GM12878 (cell line): Measurements from ENCODE around the gene MVB12B. TPM values are rescaled to one million over a fixed set of nuclear protein-coding genes. Genes with fewer than 3 reads are reported as not detected.

ENCODE experiments used
- ATAC-seq: fragments of 200-7000 bp; cut with Tn5 transposase; 3 replicates; pipeline ENCODE4 v1.9.1; 2020; ENCODE audit warnings: mild to moderate bottlenecking, moderate library complexity
- BruUV-seq: library from RNA; stranded (reverse); fragments of 400-500 nt; replicated peaks from 2 replicates; lab custom pipeline; 2021; lab: Mats Ljungman, UMichigan
- CTCF ChIA-PET: fragments of 300-600 bp; sonication (Branson Sonifier 250); formaldehyde crosslinking; extraction: SDS; loops from one replicate; lab custom pipeline; 2021; ENCODE audit warnings: inconsistent platforms; lab: Yijun Ruan, JAX
- POLR2A ChIA-PET: fragments of 350-600 bp; formaldehyde crosslinking; extraction: SDS; loops from one replicate; lab custom pipeline; 2021; ENCODE audit warnings: inconsistent platforms; lab: Charles Lee
- RAD21 ChIA-PET: fragments of 300-600 bp; sonication (Branson Sonifier 250); formaldehyde crosslinking; loops from one replicate; lab custom pipeline; 2023; ENCODE audit warnings: antibody characterized with exemption; ENCODE audit not compliant: unreplicated experiment; lab: Charles Lee
- SMC1A ChIA-PET: fragments of 300-600 bp; sonication (Branson Sonifier 250); formaldehyde crosslinking; loops from one replicate; lab custom pipeline; 2023; ENCODE audit not compliant: unreplicated experiment, uncharacterized antibody; lab: Charles Lee
- DNase-seq: peaks from one replicate; pipeline ENCODE4 v3.0.0-alpha.2; 2011; ENCODE audit warnings: low read depth, low spot score
- FAIRE-seq: peaks from 3 replicates; lab custom pipeline; 2011; peaks lifted over from hg19 to GRCh38; lab: Jason Lieb, UNC
- H2AFZ ChIP-seq: 2 replicates; pipeline ENCODE4 v1.6.0; 2011; ENCODE audit warnings: low read depth, low read length, control low read depth; ENCODE audit not compliant: control insufficient read depth
- H3K27ac ChIP-seq: 2 replicates; pipeline ENCODE4 v1.5.1; 2011; ENCODE audit warnings: control low read depth; ENCODE audit not compliant: control insufficient read depth, insufficient read depth
- H3K27me3 ChIP-seq, 2 experiments: replicated peaks in 1 of 2; 2 replicates each; pipeline versions ENCODE4 v1.6.0 to v1.6.1; 2011; ENCODE audit warnings: low read length in 1 of 2; ENCODE audit not compliant: control insufficient read depth in 2 of 2, insufficient read depth in 2 of 2
- H3K36me3 ChIP-seq, 2 experiments: 2 replicates each; pipeline ENCODE4 v1.5.1; 2011; ENCODE audit warnings: low read length in 1 of 2; ENCODE audit not compliant: control insufficient read depth in 2 of 2, insufficient read depth in 2 of 2
- H3K4me1 ChIP-seq: 2 replicates; pipeline ENCODE4 v1.6.1; 2011; ENCODE audit warnings: mild to moderate bottlenecking, low read length, moderate library complexity, mixed read lengths; ENCODE audit not compliant: control insufficient read depth, insufficient read depth
- H3K4me2 ChIP-seq: 2 replicates; pipeline ENCODE4 v1.6.0; 2011; ENCODE audit warnings: control low read depth; ENCODE audit not compliant: control insufficient read depth, insufficient read depth
- H3K4me3 ChIP-seq: fragments of 200-600 bp; sonication (generic); 2 replicates; pipeline ENCODE4 v1.5.1; 2016
- H3K79me2 ChIP-seq: 2 replicates; pipeline ENCODE4 v1.6.0; 2011; ENCODE audit warnings: low read length; ENCODE audit not compliant: control insufficient read depth, insufficient read depth
- H3K9ac ChIP-seq: 2 replicates; pipeline ENCODE4 v1.8.0; 2011; ENCODE audit warnings: low read length, control low read depth, mixed read lengths; ENCODE audit not compliant: control insufficient read depth, insufficient read depth
- H3K9me3 ChIP-seq: replicated peaks from 3 replicates; pipeline ENCODE4 v1.5.1; 2011; ENCODE audit warnings: mild to moderate bottlenecking, low read length; ENCODE audit not compliant: control insufficient read depth, insufficient read depth
- H4K20me1 ChIP-seq: 2 replicates; pipeline ENCODE4 v1.6.0; 2011; ENCODE audit not compliant: control insufficient read depth, insufficient read depth
- IRF3 ChIP-seq: fragments of 450-650 bp; IDR thresholded peaks from 2 replicates; pipeline ENCODE4 v1.6.1; 2014; ENCODE audit warnings: mild to moderate bottlenecking
- JUND ChIP-seq: IDR thresholded peaks from 2 replicates; pipeline ENCODE4 v1.6.1; 2012; ENCODE audit warnings: low read depth, mild to moderate bottlenecking, low read length, improper control_type of control experiment, moderate library complexity
- NKRF ChIP-seq: fragments of 450-650 bp; conservative IDR thresholded peaks from 2 replicates; pipeline ENCODE4 v1.6.1; 2017; ENCODE audit warnings: mild to moderate bottlenecking, moderate library complexity
- USF1 ChIP-seq: IDR thresholded peaks from 2 replicates; pipeline ENCODE4 v1.6.1; 2011; ENCODE audit warnings: borderline replicate concordance, low read depth, mild to moderate bottlenecking, moderate library complexity, mixed read lengths, low read length; ENCODE audit not compliant: insufficient read depth; ENCODE audit errors: extremely low read length
- WGBS: methylation state at CpG from one replicate; pipeline ENCODE4 v1.1.6; 2016; ENCODE audit warnings: low lambda C conversion rate; ENCODE audit not compliant: insufficient replicate concordance, insufficient coverage; ENCODE audit errors: missing lambda C conversion rate; 5-methylcytosine and 5-hydroxymethylcytosine counted together
- in situ Hi-C: fragments of 300-500 bp; cut with MboI; formaldehyde crosslinking; loops from 9 replicates; pipeline ENCODE4 v1.14.3; 2018; ENCODE audit warnings: mixed read lengths
- intact Hi-C: fragments of 100-400 bp; cut with micrococcal nuclease; formaldehyde crosslinking; loops from one replicate; pipeline ENCODE4 v1.14.2; 2022; ENCODE audit not compliant: unreplicated experiment
- polyA plus RNA-seq, 11 experiments: library from polyadenylated mRNA; depleted of rRNA in 4 of 11; unstranded in 6 of 11; stranded (reverse) in 5 of 11; fragments of >200 nt; fragmentation: Nextera tagmentation in 4 of 11; fragmentation: Illumina TruSeq in 1 of 11; extraction: Ambion mirVana in 4 of 11; extraction: Trizol in 1 of 11; gene quantifications; 1 replicate in 1 of 11; 2 replicates in 10 of 11; pipeline versions ENCODE4 v1.2.1 to v1.2.3, GENCODE V29; 2011 to 2016; ENCODE audit warnings: inconsistent platforms in 2 of 11, missing spikeins in 2 of 11, low read depth in 1 of 11
- total RNA-seq, 4 experiments: library from RNA; depleted of rRNA in 3 of 4; stranded (reverse); fragments of >200 nt in 3 of 4; fragmentation: Illumina TruSeq in 1 of 4; extraction: Trizol in 1 of 4; gene quantifications; 2 replicates each; pipeline versions ENCODE4 v1.2.1 to v1.2.3, GENCODE V29; 2013 to 2021

The MVB12B gene
- total and polyA plus RNA-seq, 10 of the 15 experiments (the other 5 are each of a cell fraction or from before 2014, with no cell fraction given) = 0.08 TPM; not detected in 9

GRCh38 chr9:126327006-126327713, 531 bp downstream of the MVB12B start:
- no peak for DNase-seq
- SMC1A ChIA-PET = no interaction called here
- no peak overlapping the region for H2AFZ ChIP-seq
- no peak overlapping the region for H3K4me3 ChIP-seq
- H3K36me3 ChIP-seq = no peaks in the 10 kb centered on the region
- no peaks in the 10 kb centered on the region for H3K79me2 ChIP-seq
- no peak for FAIRE-seq
- POLR2A ChIA-PET = no interaction called here
- CTCF ChIA-PET = no interaction called here
- RAD21 ChIA-PET = no interaction called here
- TF ChIP-seq USF1 (peak; percentile 55), JUND (no peak)
- in situ Hi-C loops = no loop called here
- peaks cover 8 to 23% of the 10 kb centered on the region in 2 experiments for H3K27me3 ChIP-seq
- 10% methylated on average over 36 of the region's 59 CpGs for WGBS
- 0 out of 2 replicates have a peak overlapping the region, but pooled peaks have one; percentile 17 for H3K4me2 ChIP-seq
- intact Hi-C loops = no loop called here
- no peak overlapping the region for H3K27ac ChIP-seq
- no peaks in the 10 kb centered on the region for H4K20me1 ChIP-seq
- H3K9me3 ChIP-seq = peaks cover 3% of the 10 kb centered on the region; the same call in 2 of the 3 replicates
- BruUV-seq = no TSS peak
- ATAC-seq = no peak
- no peak overlapping the region for H3K9ac ChIP-seq
- no peaks in the 10 kb centered on the region for H3K4me1 ChIP-seq

GRCh38 chr9:126327714-126328185, 1.1 kb downstream of the MVB12B start:
- RAD21 ChIA-PET = no interaction called here
- Histone ChIP-seq H3K4me3 (no peak overlapping the region), H3K79me2 (no peaks in the 10 kb centered on the region), H3K27ac (no peak overlapping the region), H3K36me3 (no peaks in the 10 kb centered on the region), H3K4me1 (no peaks in the 10 kb centered on the region), H2AFZ (no peak overlapping the region), H3K9me3 (peaks cover 3% of the 10 kb centered on the region; the same call in 2 of the 3 replicates), H3K9ac (no peak overlapping the region), H3K27me3 (peaks cover 8 to 23% of the 10 kb centered on the region in 2 experiments), H3K4me2 (no peak overlapping the region), H4K20me1 (no peaks in the 10 kb centered on the region)
- no peak for FAIRE-seq
- intact Hi-C loops (no loop called here), in situ Hi-C loops (no loop called here)
- POLR2A ChIA-PET = no interaction called here
- 48% methylated on average over 5 of the region's 5 CpGs for WGBS
- CTCF ChIA-PET = interaction anchor here (1.3 kb wide), 1 partner anchor 69 kb away, joined by 3 read pairs; no protein-coding TSS in a partner anchor
- DNase-seq = no peak
- SMC1A ChIA-PET = no interaction called here
- ATAC-seq = no peak
- TF ChIP-seq IRF3 = no peak
- TF ChIP-seq NKRF = no peak
- BruUV-seq = no TSS peak
